Measurements from ENCODE around the gene PHLDB2. TPM values are rescaled to one million over a fixed set of nuclear protein-coding genes. Genes with fewer than 3 reads are reported as not detected.

Gene PHLDB2
- total RNA-seq, 1 donor from 2014 or later, result 59.1 TPM

DNA sequence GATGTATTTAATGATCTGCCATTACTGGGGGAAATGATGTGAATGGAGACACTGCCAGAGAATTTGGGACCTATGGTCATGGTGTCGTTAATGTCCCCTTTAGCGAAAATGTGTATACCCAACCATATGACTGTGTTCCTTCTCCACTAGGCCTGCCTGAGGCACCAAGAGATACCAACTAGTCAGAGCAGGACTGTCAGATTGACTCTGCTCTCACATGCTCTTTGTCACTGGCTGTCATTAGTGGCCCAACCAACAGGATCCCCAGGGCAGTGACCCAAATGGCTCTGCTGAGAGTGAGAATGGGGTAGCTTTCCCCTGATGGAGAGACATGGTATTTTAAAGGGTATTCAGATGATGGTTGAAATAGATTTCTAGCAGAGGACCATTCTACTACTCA is 142.5 kb downstream of the PHLDB2 start:
- Mint-ChIP-seq H3K4me1 (ENCODE audit: low read depth) (peaks cover 33% of the 10 kb centered on the region), H3K36me3 (ENCODE audit: insufficient read depth) (no peaks in the 10 kb centered on the region), H3K27me3 (peaks cover 43% of the 10 kb centered on the region), H3K4me3 (ENCODE audit: low read depth) (no peak overlapping the region), H3K9me3 (ENCODE audit: low read depth) (no peaks in the 10 kb centered on the region), H3K27ac (no peak overlapping the region)
- TF ChIP-seq CTCF (IDR thresholded peaks at IDR 0.05; ENCODE audit: unreplicated experiment), result no peak
- DNase-seq (ENCODE audit: low spot score, unreplicated experiment), result no peak

GRCh38 chr3:112002096-112002971 is 143.3 kb downstream of the PHLDB2 start:
- no peak for TF ChIP-seq CTCF (IDR thresholded peaks at IDR 0.05; ENCODE audit: unreplicated experiment)
- Mint-ChIP-seq H3K27ac (no peak overlapping the region), H3K9me3 (ENCODE audit: low read depth) (no peaks in the 10 kb centered on the region), H3K27me3 (peaks cover 41% of the 10 kb centered on the region), H3K4me1 (ENCODE audit: low read depth) (peaks cover 31% of the 10 kb centered on the region), H3K36me3 (ENCODE audit: insufficient read depth) (no peaks in the 10 kb centered on the region), H3K4me3 (ENCODE audit: low read depth) (no peak overlapping the region)
- no peak for DNase-seq (ENCODE audit: low spot score, unreplicated experiment)

- Mint-ChIP-seq H3K4me1 (ENCODE audit: low read depth) (peaks cover 29% of the 10 kb centered on the region), H3K27me3 (peaks cover 36% of the 10 kb centered on the region), H3K9me3 (ENCODE audit: low read depth) (no peaks in the 10 kb centered on the region), H3K27ac (peak overlapping the region; percentile 35), H3K4me3 (ENCODE audit: low read depth) (no peak overlapping the region), H3K36me3 (ENCODE audit: insufficient read depth) (no peaks in the 10 kb centered on the region)
- no peak for DNase-seq (ENCODE audit: low spot score, unreplicated experiment)
- TF ChIP-seq CTCF (IDR thresholded peaks at IDR 0.05; ENCODE audit: unreplicated experiment), result no peak
These were observed 144.4 kb downstream of the PHLDB2 start for GRCh38 chr3:112003321-112004080.

GRCh38 chr3:112004187-112004586 is 145.1 kb downstream of the PHLDB2 start:
- H3K36me3 Mint-ChIP-seq (ENCODE audit: insufficient read depth), result no peaks in the 10 kb centered on the region
- TF ChIP-seq CTCF (IDR thresholded peaks at IDR 0.05; ENCODE audit: unreplicated experiment), result no peak
- H3K9me3 Mint-ChIP-seq (ENCODE audit: low read depth), result no peaks in the 10 kb centered on the region
- H3K4me3 Mint-ChIP-seq (ENCODE audit: low read depth), result no peak overlapping the region
- H3K27ac Mint-ChIP-seq, result peak overlapping the region; percentile 35
- DNase-seq (ENCODE audit: low spot score, unreplicated experiment), result no peak
- peaks cover 30% of the 10 kb centered on the region for H3K27me3 Mint-ChIP-seq
- peaks cover 25% of the 10 kb centered on the region for H3K4me1 Mint-ChIP-seq (ENCODE audit: low read depth)

DNA sequence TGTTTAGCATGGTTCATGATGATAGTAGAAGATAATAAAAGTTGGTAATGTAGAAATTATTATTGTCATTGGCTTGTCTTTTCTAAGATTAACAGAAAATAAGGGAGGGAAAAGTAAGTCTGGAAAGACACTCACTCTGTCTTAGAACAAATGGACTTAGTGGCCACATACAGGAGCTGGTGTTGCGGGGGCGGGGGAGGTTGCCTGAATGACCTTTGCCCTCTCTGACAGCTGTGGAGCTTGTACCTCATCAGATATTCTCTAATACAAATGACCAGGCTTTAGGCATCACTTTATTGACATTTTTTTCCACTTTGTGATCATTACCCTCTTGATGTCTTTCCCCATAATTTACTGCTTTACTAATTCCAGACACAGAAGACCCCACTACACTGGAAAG is 145.6 kb downstream of the PHLDB2 start:
- Mint-ChIP-seq H3K4me3 (ENCODE audit: low read depth) (no peak overlapping the region), H3K36me3 (ENCODE audit: insufficient read depth) (no peaks in the 10 kb centered on the region), H3K27me3 (peaks cover 25% of the 10 kb centered on the region), H3K4me1 (ENCODE audit: low read depth) (peaks cover 23% of the 10 kb centered on the region), H3K9me3 (ENCODE audit: low read depth) (no peaks in the 10 kb centered on the region), H3K27ac (peak overlapping the region; percentile 30)
- no peak for TF ChIP-seq CTCF (IDR thresholded peaks at IDR 0.05; ENCODE audit: unreplicated experiment)
- no peak for DNase-seq (ENCODE audit: low spot score, unreplicated experiment)

Measured in progenitor cell of endocrine pancreas (in vitro differentiated cells).